ENCODE data around the gene CRACDL. TPM values are rescaled to one million over a fixed set of nuclear protein-coding genes. Genes with fewer than 3 reads are reported as not detected.

The CRACDL gene
- total RNA-seq, 2 experiments from 2014 or later = 0.59 TPM; not detected in 1

- H3K4me3 Mint-ChIP-seq = no peak overlapping the region
Observed at GRCh38 chr2:98749066-98749450, 187.0 kb downstream of the CRACDL start.

GRCh38 chr2:98748292-98749065 is 187.5 kb downstream of the CRACDL start:
- no peak overlapping the region for H3K4me3 Mint-ChIP-seq
- intact Hi-C loops (cut with DNase I, micrococcal nuclease) = no loop called here

More at GRCh38 chr2:98749066-98749450, 187.0 kb downstream of the CRACDL start:
- POLR2A ChIA-PET = no interaction called here
- DNase-seq (peak; percentile 32), ATAC-seq (peak; percentile 60)
- CTCF ChIA-PET = interaction anchor here (1.2 to 2.7 kb wide), 2 partner anchors 12 to 115 kb away, joined by 3 to 10 read pairs; no protein-coding TSS in a partner anchor
- intact Hi-C loops (cut with DNase I, micrococcal nuclease) = no loop called here
- H3K9me3 Mint-ChIP-seq (ENCODE audit: low read depth) = peaks cover 2% of the 10 kb centered on the region
- H3K27me3 Mint-ChIP-seq = no peaks in the 10 kb centered on the region
- H3K4me1 Mint-ChIP-seq = peaks cover 30% of the 10 kb centered on the region
- peak overlapping the region; percentile 20 for H3K27ac Mint-ChIP-seq
- no peaks in the 10 kb centered on the region for H3K36me3 Mint-ChIP-seq (ENCODE audit: low read depth)

GRCh38 chr2:98747888-98748287 is 188.1 kb downstream of the CRACDL start:
- ATAC-seq (no peak), DNase-seq (no peak)

More at GRCh38 chr2:98748292-98749065, 187.5 kb downstream of the CRACDL start:
- POLR2A ChIA-PET = no interaction called here
- ATAC-seq (no peak), DNase-seq (peak; percentile 10)
- Mint-ChIP-seq H3K36me3 (ENCODE audit: low read depth) (no peaks in the 10 kb centered on the region), H3K27me3 (no peaks in the 10 kb centered on the region), H3K27ac (peak overlapping the region; percentile 20), H3K4me1 (peaks cover 34% of the 10 kb centered on the region), H3K9me3 (ENCODE audit: low read depth) (peaks cover 2% of the 10 kb centered on the region)
- CTCF ChIA-PET = interaction anchor here (1.2 to 2.7 kb wide), 3 partner anchors 11 to 114 kb away, joined by 3 to 10 read pairs (median 4); no protein-coding TSS in a partner anchor

GRCh38 chr2:98746426-98746825 is 189.6 kb downstream of the CRACDL start:
- no peaks in the 10 kb centered on the region for H3K36me3 Mint-ChIP-seq (ENCODE audit: low read depth)
- H3K4me1 Mint-ChIP-seq = peaks cover 40% of the 10 kb centered on the region
- peaks cover 2% of the 10 kb centered on the region for H3K9me3 Mint-ChIP-seq (ENCODE audit: low read depth)
- no peak overlapping the region for H3K27ac Mint-ChIP-seq
- intact Hi-C loops (cut with DNase I, micrococcal nuclease) = no loop called here
- POLR2A ChIA-PET = no interaction called here
- no peaks in the 10 kb centered on the region for H3K27me3 Mint-ChIP-seq
- no peak for DNase-seq
- H3K4me3 Mint-ChIP-seq = no peak overlapping the region
- ATAC-seq = peak; percentile 65
- CTCF ChIA-PET = interaction anchor here (1.0 to 2.7 kb wide), 3 partner anchors 9 to 93 kb away, joined by 3 to 10 read pairs (median 5); no protein-coding TSS in a partner anchor

More at GRCh38 chr2:98747888-98748287, 188.1 kb downstream of the CRACDL start:
- H3K27ac Mint-ChIP-seq = peak overlapping the region; percentile 24
- no peak overlapping the region for H3K4me3 Mint-ChIP-seq
- H3K27me3 Mint-ChIP-seq = no peaks in the 10 kb centered on the region
- CTCF ChIA-PET = interaction anchor here (0.9 to 2.7 kb wide), 4 partner anchors 10 to 114 kb away, joined by 3 to 10 read pairs (median 4); no protein-coding TSS in a partner anchor
- no peaks in the 10 kb centered on the region for H3K36me3 Mint-ChIP-seq (ENCODE audit: low read depth)
- H3K9me3 Mint-ChIP-seq (ENCODE audit: low read depth) = peaks cover 2% of the 10 kb centered on the region
- intact Hi-C loops (cut with DNase I, micrococcal nuclease) = no loop called here
- POLR2A ChIA-PET = interaction anchor here (0.5 kb wide), 1 partner anchor 44 kb away, joined by 3 read pairs; no protein-coding TSS in a partner anchor
- peaks cover 36% of the 10 kb centered on the region for H3K4me1 Mint-ChIP-seq

- Mint-ChIP-seq H3K36me3 (ENCODE audit: low read depth) (no peaks in the 10 kb centered on the region), H3K27ac (peak overlapping the region; percentile 3), H3K9me3 (ENCODE audit: low read depth) (peaks cover 2% of the 10 kb centered on the region), H3K4me3 (no peak overlapping the region), H3K27me3 (no peaks in the 10 kb centered on the region), H3K4me1 (peaks cover 44% of the 10 kb centered on the region)
- CTCF ChIA-PET = interaction anchor here (1.1 to 1.6 kb wide), 2 partner anchors 24 to 188 kb away, joined by 3 read pairs; no protein-coding TSS in a partner anchor
- ATAC-seq (no peak), DNase-seq (no peak)
- intact Hi-C loops (cut with DNase I, micrococcal nuclease) = no loop called here
- POLR2A ChIA-PET = no interaction called here
Observed at GRCh38 chr2:98744595-98744994, 191.4 kb downstream of the CRACDL start.

Other genes starting within 250 kb of the CRACDL start
- 10 to 100 TPM; 49.4 to 67.5 TPM for gene MGAT4A, start 205.1 kb downstream of the CRACDL start, total RNA-seq
- gene C2orf15, start 205.5 kb upstream of the CRACDL start, total RNA-seq = 1 to 10 TPM in 1 of 2 experiments, under 1 TPM in 1; 0.87 to 1.1 TPM
- 1 to 10 TPM; 6.4 to 9.4 TPM for gene TSGA10, start 218.7 kb upstream of the CRACDL start, total RNA-seq
- 1 to 10 TPM; 4.6 to 4.7 TPM for gene LIPT1, start 218.7 kb upstream of the CRACDL start, total RNA-seq
- 10 to 100 TPM; 66.3 to 70.9 TPM for gene MITD1, start 244.8 kb upstream of the CRACDL start, total RNA-seq
- gene MRPL30, start 245.0 kb upstream of the CRACDL start, total RNA-seq = 10 to 100 TPM; 30.8 to 31.2 TPM

All from activated CD4-positive, alpha-beta T cell treated with anti-CD3 and anti-CD28 coated beads for 36 hours (primary cell).